BJ (cell line): Measurements from ENCODE around the gene TSPAN10. TPM values are rescaled to one million over a fixed set of nuclear protein-coding genes. Genes with fewer than 3 reads are reported as not detected.

Source experiments
- CTCF ChIA-PET: fragments of 350-600 bp; formaldehyde crosslinking; extraction: SDS; loops from one replicate; lab custom pipeline; 2021; ENCODE audit warnings: antibody characterized with exemption, inconsistent platforms; lab: Yijun Ruan, JAX
- POLR2A ChIA-PET: fragments of 300-600 bp; sonication (Branson Sonifier 250); formaldehyde crosslinking; extraction: SDS; loops from one replicate; lab custom pipeline; 2021; ENCODE audit warnings: antibody characterized with exemption; lab: Charles Lee
- DNase-seq: peaks from one replicate; pipeline ENCODE4 v3.0.0-alpha.2; 2011; ENCODE audit warnings: low read depth
- H3K27me3 ChIP-seq: 2 replicates; pipeline ENCODE4 v1.6.0; 2011; ENCODE audit warnings: low read length; ENCODE audit not compliant: control insufficient read depth, insufficient read depth
- H3K36me3 ChIP-seq: 2 replicates; pipeline ENCODE4 v1.5.1; 2011; ENCODE audit warnings: low read length; ENCODE audit not compliant: control insufficient read depth, insufficient read depth
- H3K4me3 ChIP-seq: 2 replicates; pipeline ENCODE4 v1.5.1; 2011; ENCODE audit warnings: low read depth, mild to moderate bottlenecking, control low read depth, low read length
- polyA plus RNA-seq: library from polyadenylated mRNA; depleted of rRNA; stranded (reverse); fragments of >200 nt; gene quantifications from 2 replicates; pipeline ENCODE4 v1.2.3, GENCODE V29; 2011
- TF ChIP-seq, protein P1 (sequence below): IDR thresholded peaks from 2 replicates; pipeline ENCODE4 v1.5.1; 2011; ENCODE audit warnings: low read depth, mild to moderate bottlenecking, control low read depth, inconsistent platforms, low read length, moderate library complexity; ENCODE audit not compliant: insufficient read depth

The TSPAN10 gene
- polyA plus RNA-seq, 1 experiment: 3.0 TPM

DNA sequence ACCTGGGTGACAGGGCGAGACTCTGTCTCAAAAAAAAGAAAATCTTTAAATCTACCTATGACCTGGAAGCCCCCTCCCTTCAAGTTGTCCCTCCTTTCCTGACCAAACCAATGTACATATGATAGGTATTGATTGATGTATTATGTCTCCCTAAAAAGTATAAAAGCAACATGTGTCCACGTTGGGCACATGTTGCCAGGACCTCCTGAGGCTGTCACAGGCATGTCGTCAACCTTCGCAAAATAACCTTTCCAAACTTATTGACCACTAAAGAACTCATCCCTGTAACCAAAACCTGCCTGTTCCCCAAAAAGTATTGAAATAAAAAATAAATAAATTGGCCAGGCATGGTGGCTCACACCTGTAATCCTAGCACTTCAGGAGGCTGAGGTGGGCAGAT lies 25.0 kb downstream of the TSPAN10 start:
- CTCF ChIA-PET: no interaction called here
- DNase-seq: no peak
- POLR2A ChIA-PET: no interaction called here
- no peaks in the 10 kb centered on the region for H3K27me3 ChIP-seq
- H3K4me3 ChIP-seq: no peak overlapping the region
- TF ChIP-seq, protein P1, sequence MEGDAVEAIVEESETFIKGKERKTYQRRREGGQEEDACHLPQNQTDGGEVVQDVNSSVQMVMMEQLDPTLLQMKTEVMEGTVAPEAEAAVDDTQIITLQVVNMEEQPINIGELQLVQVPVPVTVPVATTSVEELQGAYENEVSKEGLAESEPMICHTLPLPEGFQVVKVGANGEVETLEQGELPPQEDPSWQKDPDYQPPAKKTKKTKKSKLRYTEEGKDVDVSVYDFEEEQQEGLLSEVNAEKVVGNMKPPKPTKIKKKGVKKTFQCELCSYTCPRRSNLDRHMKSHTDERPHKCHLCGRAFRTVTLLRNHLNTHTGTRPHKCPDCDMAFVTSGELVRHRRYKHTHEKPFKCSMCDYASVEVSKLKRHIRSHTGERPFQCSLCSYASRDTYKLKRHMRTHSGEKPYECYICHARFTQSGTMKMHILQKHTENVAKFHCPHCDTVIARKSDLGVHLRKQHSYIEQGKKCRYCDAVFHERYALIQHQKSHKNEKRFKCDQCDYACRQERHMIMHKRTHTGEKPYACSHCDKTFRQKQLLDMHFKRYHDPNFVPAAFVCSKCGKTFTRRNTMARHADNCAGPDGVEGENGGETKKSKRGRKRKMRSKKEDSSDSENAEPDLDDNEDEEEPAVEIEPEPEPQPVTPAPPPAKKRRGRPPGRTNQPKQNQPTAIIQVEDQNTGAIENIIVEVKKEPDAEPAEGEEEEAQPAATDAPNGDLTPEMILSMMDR: no peak
- H3K36me3 ChIP-seq: peaks cover 3% of the 10 kb centered on the region

DNA sequence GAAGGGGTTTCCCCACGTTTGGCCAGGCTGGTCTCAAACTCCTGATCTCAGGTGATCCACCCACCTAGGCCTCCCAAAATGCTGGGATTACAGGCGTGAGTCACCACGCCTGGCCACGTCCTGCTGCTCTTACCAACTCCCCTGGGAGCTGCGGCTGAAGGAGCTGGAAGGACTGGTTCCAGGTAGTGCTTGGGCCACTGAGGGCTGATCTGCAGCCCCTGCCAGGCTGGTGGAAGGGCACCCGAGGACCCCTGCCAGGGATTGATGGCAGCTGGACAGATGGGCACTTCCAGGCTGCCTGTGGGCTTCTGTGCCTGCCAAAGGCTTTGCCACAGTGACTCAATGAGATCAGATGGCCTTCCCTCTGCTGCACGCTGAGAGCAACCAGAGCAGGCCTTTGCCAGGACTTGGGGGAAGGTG lies 27.1 kb downstream of the TSPAN10 start:
- H3K27me3 ChIP-seq: no peaks in the 10 kb centered on the region
- DNase-seq: no peak
- CTCF ChIA-PET: no interaction called here
- POLR2A ChIA-PET: no interaction called here
- TF ChIP-seq, protein P1: no peak
- H3K36me3 ChIP-seq: peaks cover 3% of the 10 kb centered on the region
- H3K4me3 ChIP-seq: no peak overlapping the region

DNA sequence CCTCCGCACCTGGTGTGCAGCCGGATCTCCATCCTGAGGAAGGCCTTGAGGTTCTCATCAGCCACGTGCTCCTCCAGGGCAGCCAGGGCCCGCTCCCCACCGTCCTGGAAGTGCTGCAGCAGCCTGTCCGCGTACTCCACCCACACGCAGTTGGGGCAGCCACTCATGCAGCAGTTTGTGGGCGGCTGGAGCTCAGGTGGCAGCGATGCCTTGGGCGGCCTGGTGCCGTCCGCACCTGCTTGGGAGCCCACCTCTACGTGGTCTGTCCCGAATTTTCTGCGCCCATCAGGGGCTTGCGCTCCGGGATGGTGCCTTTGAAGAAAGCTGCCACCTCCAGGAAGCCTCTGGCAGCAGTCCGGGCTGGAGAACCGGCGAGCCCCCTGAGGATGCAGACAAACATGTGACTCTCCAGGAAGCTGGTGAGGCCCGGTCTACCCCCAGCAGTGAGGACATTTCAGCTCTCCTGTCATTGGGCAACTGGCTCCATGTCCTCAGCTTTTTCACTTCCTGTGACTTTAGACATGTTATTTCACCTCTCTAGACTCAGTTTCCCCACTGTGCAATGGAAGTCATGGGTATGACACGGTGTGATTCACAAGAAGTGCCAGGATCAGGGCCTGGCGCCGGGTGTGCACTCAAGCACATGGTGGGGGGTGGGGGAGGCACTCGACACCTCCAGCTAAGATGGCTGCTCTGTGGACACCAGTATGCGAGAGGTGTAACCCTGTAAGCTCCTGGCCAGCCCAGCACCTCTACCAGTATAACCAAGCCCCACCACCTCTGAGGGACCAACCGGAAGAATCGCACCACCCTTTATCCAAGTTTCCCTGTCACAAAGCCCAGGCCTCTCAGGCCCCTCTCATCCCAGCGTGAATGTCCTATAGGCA lies 28.5 kb downstream of the TSPAN10 start:
- peaks cover 4% of the 10 kb centered on the region for H3K36me3 ChIP-seq
- CTCF ChIA-PET: no interaction called here
- no peak for DNase-seq

DNA sequence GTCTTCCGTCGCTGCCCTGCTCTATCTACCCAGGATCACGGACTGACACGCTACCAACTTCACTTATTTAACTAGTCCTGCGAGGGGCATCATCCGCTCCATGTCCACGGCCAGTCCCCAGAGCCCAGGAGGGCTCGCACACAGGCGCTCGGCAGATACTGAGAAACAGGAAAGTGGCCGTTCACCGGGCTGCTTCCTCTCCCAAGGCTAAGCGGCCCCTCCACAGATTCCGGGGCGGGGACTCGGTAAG lies 29.0 kb downstream of the TSPAN10 start:
- peak overlapping the region; percentile 87 for H3K4me3 ChIP-seq
- POLR2A ChIA-PET: no interaction called here
- H3K27me3 ChIP-seq: no peaks in the 10 kb centered on the region
- TF ChIP-seq, protein P1: no peak
- no peak for DNase-seq
- H3K36me3 ChIP-seq: peaks cover 6% of the 10 kb centered on the region
- CTCF ChIA-PET: no interaction called here

More for the DNA sequence above, 28.5 kb downstream of the TSPAN10 start:
- POLR2A ChIA-PET: no interaction called here
- TF ChIP-seq, protein P1: no peak
- peak overlapping the region; percentile 87 for H3K4me3 ChIP-seq
- no peaks in the 10 kb centered on the region for H3K27me3 ChIP-seq

DNA sequence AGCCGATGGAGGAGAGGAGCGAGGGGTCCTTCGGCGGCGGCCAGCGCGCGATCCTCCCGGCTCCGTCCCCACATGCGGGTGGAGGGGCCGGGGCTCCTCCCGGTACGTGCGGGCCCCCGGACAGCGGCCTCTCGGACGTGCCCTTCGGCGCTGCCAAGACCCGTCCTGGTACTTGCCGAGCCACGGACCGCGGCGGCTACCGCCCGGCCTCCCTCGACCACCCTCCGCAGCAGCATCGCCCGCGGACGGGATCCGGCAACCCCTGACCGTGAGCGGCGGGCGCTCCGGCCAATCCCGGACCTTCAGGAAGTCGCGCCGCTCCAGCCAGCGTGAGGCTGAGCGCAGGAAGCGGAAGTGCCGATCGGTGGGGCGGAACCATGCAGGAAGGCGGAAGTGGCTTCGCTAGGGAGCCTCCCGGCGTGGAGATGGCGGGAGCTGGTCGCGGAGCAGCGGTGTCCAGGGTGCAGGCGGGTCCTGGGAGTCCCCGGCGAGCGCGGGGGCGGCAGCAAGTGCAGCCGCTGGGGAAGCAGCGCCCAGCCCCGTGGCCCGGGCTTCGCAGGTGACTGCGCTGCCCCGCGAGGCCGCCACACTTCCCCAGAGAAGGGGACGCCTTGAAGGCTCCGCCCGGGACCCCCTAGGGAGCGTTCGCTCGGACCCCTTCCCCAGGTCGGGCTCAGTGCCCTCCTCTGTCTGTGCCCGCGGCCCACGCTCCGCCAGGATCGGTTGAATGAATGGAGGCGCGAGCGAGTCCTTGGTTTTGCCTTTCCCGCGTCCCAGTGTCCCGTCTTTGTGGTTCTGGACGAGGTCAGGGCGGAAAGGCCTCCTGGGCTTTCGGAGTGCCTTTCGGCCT lies 29.6 kb downstream of the TSPAN10 start, which contains the start of the genes CCDC137 and OXLD1:
TSS of gene CCDC137 (plus strand) at position 396 of the 850 bp plus-strand sequence. CDS start at position 426, 30 bp downstream.
TSS of gene OXLD1 (minus strand) at position 264 of the 850 bp plus-strand sequence. CDS start at position 236, 28 bp downstream.
- DNase-seq: peak; percentile 70
- H3K36me3 ChIP-seq: peaks cover 9% of the 10 kb centered on the region
- POLR2A ChIA-PET: interaction anchor here (0.6 kb wide), 1 partner anchor 151 kb away, joined by 3 read pairs; no protein-coding TSS in a partner anchor
- H3K4me3 ChIP-seq: peak within 1 kb of the TSS; percentile 87
- CTCF ChIA-PET: interaction anchor here (1.1 kb wide), 1 partner anchor 18 kb away, joined by 5 read pairs; no protein-coding TSS in a partner anchor
- no peaks in the 10 kb centered on the region for H3K27me3 ChIP-seq
- TF ChIP-seq, protein P1: no peak
